Tibial nerve (tissue), 4 donors: ENCODE results near the gene TRAPPC2L.

ENCODE experiments used
- EP300 ChIP-seq, 2 donors: sonication (generic); formaldehyde crosslinking; IDR thresholded peaks; one replicate each; pipeline ENCODE4 v1.6.1; 2017; ENCODE audit warnings: antibody characterized with exemption in 2 of 2, mild to moderate bottlenecking in 1 of 2
- POLR2A ChIP-seq, 2 donors: fragments of 450-650 bp; IDR thresholded peaks; one replicate each; pipeline ENCODE4 v1.6.1; 2017; ENCODE audit warnings: antibody characterized with exemption in 2 of 2, mild to moderate bottlenecking in 2 of 2, moderate library complexity in 2 of 2
- TF ChIP-seq, protein P1 (sequence below), 5 experiments: fragments of 200-600 bp in 3 of 5; fragments of 450-650 bp in 2 of 5; sonication (generic) in 3 of 5; IDR thresholded peaks; one replicate each; pipeline ENCODE4 v1.5.1; 2016 to 2019; ENCODE audit warnings: antibody characterized with exemption in 5 of 5, mild to moderate bottlenecking in 3 of 5, moderate library complexity in 2 of 5

DNA sequence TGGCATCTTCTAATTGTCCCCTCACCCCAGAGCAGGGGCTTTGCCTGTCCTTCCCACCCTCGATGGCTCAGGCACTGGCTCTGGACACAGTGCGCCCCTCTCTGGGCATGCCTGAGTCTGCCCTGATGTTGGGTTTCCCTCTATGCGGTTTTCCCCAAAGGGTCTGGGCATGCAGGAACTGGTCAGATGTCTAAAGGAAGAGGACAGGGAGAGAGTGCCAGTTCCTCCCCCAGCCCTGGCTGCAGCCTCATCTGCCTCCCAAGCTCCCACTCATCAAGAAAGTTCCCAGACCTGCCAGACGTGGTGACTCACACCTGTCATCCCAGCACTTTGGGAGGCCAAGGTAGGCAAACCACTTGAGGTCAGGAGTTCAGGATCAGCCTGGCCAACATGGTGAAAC is 50.8 kb downstream of the TRAPPC2L start:
- TF ChIP-seq, protein P1, sequence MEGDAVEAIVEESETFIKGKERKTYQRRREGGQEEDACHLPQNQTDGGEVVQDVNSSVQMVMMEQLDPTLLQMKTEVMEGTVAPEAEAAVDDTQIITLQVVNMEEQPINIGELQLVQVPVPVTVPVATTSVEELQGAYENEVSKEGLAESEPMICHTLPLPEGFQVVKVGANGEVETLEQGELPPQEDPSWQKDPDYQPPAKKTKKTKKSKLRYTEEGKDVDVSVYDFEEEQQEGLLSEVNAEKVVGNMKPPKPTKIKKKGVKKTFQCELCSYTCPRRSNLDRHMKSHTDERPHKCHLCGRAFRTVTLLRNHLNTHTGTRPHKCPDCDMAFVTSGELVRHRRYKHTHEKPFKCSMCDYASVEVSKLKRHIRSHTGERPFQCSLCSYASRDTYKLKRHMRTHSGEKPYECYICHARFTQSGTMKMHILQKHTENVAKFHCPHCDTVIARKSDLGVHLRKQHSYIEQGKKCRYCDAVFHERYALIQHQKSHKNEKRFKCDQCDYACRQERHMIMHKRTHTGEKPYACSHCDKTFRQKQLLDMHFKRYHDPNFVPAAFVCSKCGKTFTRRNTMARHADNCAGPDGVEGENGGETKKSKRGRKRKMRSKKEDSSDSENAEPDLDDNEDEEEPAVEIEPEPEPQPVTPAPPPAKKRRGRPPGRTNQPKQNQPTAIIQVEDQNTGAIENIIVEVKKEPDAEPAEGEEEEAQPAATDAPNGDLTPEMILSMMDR (IDR thresholded peaks at IDR 0.05), result no peak
- TF ChIP-seq POLR2A (IDR thresholded peaks at IDR 0.05), result no peak
- no peak for TF ChIP-seq EP300 (IDR thresholded peaks at IDR 0.05)
